GM18511 (cell line): ENCODE measurements around the gene SKA3.
"Not testable (repeated sequence)": the region's sequence is repeated elsewhere in the genome, so short reads cannot be mapped to it uniquely, and the experiment has no call there.

Source experiments
- ATAC-seq: cut with Tn5 transposase; IDR thresholded peaks from one replicate; pipeline ENCODE4 v1.9.1; 2021; ENCODE audit warnings: mild to moderate bottlenecking, moderate library complexity; ENCODE audit not compliant: unreplicated experiment

SKA3 gene

DNA sequence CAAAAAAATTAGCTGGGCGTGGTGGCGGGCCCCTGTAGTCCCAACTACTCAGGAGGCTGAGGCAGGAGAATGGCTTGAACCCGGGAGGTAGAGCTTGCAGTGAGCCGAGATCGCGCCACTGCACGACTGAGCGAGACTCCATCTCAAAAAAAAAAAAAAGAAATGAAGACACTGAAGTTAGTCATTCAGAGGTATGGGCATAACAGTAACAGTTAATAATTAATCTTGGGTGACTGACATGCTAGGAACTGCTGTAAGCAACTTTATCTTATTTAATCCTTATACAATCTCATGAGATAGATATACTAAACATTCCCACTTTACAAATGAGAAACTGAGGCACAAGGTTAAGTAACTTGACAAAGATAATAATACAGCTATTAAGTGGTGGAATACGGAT lies 4.9 kb downstream of the SKA3 start:
- no peak for ATAC-seq

- ATAC-seq: not testable (repeated sequence)
Measured at GRCh38 chr13:21165606-21166005, 10.7 kb downstream of the SKA3 start.

- ATAC-seq: no peak
Measured at GRCh38 chr13:21164631-21165030, 11.7 kb downstream of the SKA3 start.

GRCh38 chr13:21152251-21152899 lies 24.0 kb downstream of the SKA3 start:
- no peak for ATAC-seq

DNA sequence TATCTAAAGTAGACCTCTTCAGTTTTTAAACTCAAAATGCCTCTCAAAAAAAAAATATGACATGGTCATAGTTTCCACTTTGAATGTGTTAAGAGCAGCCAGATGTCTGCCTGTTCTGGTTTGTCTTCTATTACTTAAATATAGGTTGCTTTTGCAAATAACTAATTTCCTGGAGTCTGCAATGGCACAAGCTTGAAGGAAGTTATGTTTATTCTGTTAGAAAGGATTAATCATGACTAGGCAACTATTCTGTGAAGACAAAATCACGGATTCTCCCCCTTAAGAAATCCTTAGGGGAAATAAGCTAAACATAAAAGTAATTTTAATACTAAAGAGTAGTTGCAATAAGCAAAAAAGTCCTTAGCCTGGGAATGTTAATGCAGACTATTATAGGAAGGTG lies 26.3 kb downstream of the SKA3 start:
- ATAC-seq: peak; percentile 16

GRCh38 chr13:21149568-21149967 lies 26.8 kb downstream of the SKA3 start:
- ATAC-seq: peak; percentile 57

- no peak for ATAC-seq
Measured at GRCh38 chr13:21148557-21149258, 27.6 kb downstream of the SKA3 start.

DNA sequence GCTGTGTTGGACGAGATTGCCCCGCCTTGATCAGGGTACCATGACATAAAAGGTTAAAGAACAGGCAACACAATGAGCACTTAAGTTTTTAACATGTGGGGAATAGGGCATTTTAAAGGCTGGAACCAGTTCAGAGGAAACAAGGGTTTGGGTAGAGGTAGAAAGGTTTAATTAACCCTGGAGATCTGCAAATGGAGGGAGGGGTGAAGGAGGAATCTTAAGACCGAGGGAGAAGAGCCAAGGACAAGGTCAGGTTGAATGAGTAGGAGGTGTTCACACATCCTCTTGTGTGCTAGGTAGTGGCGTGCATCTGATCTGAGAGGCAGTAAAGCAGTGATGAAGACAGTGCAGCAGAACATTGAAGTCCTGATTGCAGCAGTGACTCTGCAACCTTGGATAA lies 28.5 kb downstream of the SKA3 start:
- ATAC-seq: no peak

- ATAC-seq: no peak
Measured at GRCh38 chr13:21142766-21143165, 33.6 kb downstream of the SKA3 start.

- no peak for ATAC-seq
Measured at GRCh38 chr13:21139374-21139773, 37.0 kb downstream of the SKA3 start.

GRCh38 chr13:21138561-21138960 lies 37.8 kb downstream of the SKA3 start:
- no peak for ATAC-seq

GRCh38 chr13:21137696-21138095 lies 38.7 kb downstream of the SKA3 start:
- no peak for ATAC-seq

- ATAC-seq: not testable (repeated sequence)
Measured at GRCh38 chr13:21135833-21136232, 40.5 kb downstream of the SKA3 start.

- no peak for ATAC-seq
Measured at GRCh38 chr13:21134475-21134874, 41.9 kb downstream of the SKA3 start.

- ATAC-seq: no peak
Measured at GRCh38 chr13:21133077-21133476, 43.3 kb downstream of the SKA3 start.

DNA sequence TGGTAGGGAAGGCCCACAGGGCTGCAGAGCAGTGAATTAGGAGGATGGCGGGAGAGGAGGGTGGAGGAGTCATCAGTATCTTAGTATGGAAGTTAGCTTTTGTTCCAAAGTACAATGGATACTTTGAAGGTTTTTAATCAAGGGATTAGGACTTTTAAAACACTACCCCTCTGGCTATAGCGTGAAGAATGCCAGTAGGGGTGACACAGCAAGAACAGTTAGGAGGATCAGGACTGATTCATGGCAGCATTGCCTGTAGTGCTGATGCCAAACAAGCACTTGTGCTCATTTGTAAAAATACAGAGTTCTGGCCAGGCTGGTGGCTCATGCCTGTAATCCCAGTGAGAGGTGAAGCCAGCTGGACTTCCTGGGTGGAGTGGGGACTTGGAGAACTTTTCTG lies 46.2 kb downstream of the SKA3 start:
- no peak for ATAC-seq

- ATAC-seq: no peak
Measured at GRCh38 chr13:21124852-21125251, 51.5 kb downstream of the SKA3 start.

DNA sequence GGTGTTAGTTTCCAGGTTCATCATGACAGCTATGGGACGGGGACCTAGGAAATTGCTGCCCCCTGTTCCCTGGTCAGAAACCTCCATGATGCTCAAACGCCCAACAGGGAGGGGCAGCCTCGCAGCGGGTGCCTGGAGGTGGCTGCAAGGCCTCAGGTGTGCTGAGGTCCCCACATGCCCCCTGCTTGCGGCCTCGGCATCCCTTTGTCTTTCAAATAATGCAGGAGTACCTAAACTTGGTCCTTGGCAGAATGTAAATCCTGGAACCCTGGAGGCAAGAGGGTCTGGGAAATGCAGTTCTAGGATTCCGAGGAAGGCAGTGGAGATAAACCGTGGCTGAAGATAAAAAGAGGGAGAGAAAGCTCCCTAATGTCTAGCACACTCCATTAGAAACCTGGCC lies 52.4 kb downstream of the SKA3 start:
- no peak for ATAC-seq

DNA sequence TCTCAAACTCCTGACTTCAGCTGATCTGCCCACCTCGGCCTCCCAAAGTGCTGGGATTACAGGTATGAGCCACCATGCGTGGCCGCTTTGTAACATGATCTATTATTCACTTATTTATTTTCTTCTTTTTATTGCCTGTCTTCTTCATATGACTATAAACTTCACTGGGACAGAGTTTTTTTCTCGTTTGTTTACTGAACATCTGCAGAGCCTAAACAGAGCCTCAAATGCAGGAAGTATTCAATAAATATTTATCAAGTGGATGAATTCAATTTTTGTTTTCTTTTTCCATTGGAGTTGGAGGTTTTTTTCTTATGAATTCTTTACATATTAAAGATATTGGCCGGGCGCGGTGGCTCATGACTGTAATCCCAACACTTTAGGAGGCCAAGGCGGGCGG lies 54.7 kb downstream of the SKA3 start:
- no peak for ATAC-seq

DNA sequence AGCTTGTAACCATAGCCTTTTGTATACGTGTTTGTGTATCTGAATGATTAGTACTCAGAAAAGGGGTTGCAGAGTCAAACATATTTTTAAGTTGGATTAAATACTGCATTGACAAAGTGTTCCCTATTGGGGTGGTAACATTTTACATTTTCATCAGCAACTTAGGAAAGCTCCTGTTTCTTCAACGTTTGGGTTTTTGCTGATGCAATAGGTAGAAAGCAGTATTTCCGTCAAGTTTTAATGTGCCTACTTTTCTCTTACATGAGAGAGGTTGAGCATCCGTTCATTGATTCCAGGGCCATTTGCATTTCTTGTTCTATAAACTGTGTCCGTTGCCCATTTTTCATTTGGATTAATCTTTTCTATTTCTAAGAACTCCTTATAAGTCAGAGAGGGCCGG lies 56.2 kb downstream of the SKA3 start:
- ATAC-seq: no peak

- no peak for ATAC-seq
Measured at GRCh38 chr13:21119526-21119925, 56.8 kb downstream of the SKA3 start.

- no peak for ATAC-seq
Measured at GRCh38 chr13:21118180-21118579, 58.2 kb downstream of the SKA3 start.
